Stimulated activated naive CD8-positive, alpha-beta T cell treated with anti-CD3 and anti-CD28 coated beads, Interleukin-15, amount 100 ng/mL, for 72 hours (primary cell): Measurements from ENCODE around the gene CTBP1.

Experiments used
- ATAC-seq: fragments of 150-1000 bp; cut with Tn5 transposase; 2 replicates; pipeline ENCODE4 v1.10.0; 2021; ENCODE audit warnings: mild to moderate bottlenecking, moderate library complexity
- DNase-seq, 2 donors: peaks; one replicate each; pipeline ENCODE4 v3.0.0; 2021 to 2022
- H3K27ac Mint-ChIP-seq, 2 donors: one replicate each; pipeline ENCODE4 v1.8.0; 2022; ENCODE audit warnings: mild to moderate bottlenecking in 2 of 2, mixed read lengths in 2 of 2, moderate library complexity in 2 of 2
- H3K27me3 Mint-ChIP-seq: one replicate; pipeline ENCODE4 v1.8.0; 2022; ENCODE audit warnings: mixed read lengths
- H3K4me1 Mint-ChIP-seq: one replicate; pipeline ENCODE4 v1.8.0; 2022; ENCODE audit warnings: mild to moderate bottlenecking, mixed read lengths
- H3K4me3 Mint-ChIP-seq, 2 donors: one replicate each; pipeline ENCODE4 v1.8.0; 2022; ENCODE audit warnings: mild to moderate bottlenecking in 2 of 2, mixed read lengths in 2 of 2, moderate library complexity in 1 of 2
- H3K9me3 Mint-ChIP-seq, 2 donors: one replicate each; pipeline ENCODE4 v1.8.0; 2022; ENCODE audit warnings: mixed read lengths in 2 of 2

CTBP1 gene

GRCh38 chr4:1261107-1261928, 12.4 kb upstream of the CTBP1 start:
- ATAC-seq (no peak), DNase-seq (no peak)
- H3K27me3 Mint-ChIP-seq: no peaks in the 10 kb centered on the region
- H3K4me1 Mint-ChIP-seq: peaks cover 32% of the 10 kb centered on the region
- peaks cover 5 to 9% of the 10 kb centered on the region in 2 donors for H3K9me3 Mint-ChIP-seq
- peak overlapping the region in 1 of 2 donors; percentile 3 for H3K27ac Mint-ChIP-seq
- H3K4me3 Mint-ChIP-seq: no peak overlapping the region

- DNase-seq (no peak), ATAC-seq (no peak)
- peaks cover 0 to 13% of the 10 kb centered on the region in 2 donors for H3K9me3 Mint-ChIP-seq
- H3K4me3 Mint-ChIP-seq: peak overlapping the region in 1 of 2 donors; percentile 3
- peak overlapping the region in 1 of 2 donors; percentile 55 for H3K27ac Mint-ChIP-seq
- peaks cover 32% of the 10 kb centered on the region for H3K4me1 Mint-ChIP-seq
- no peaks in the 10 kb centered on the region for H3K27me3 Mint-ChIP-seq
Observed at GRCh38 chr4:1260418-1261106, 11.6 kb upstream of the CTBP1 start.

- DNase-seq (no peak), ATAC-seq (no peak)
- peak overlapping the region; percentile 6 to 42 for H3K4me3 Mint-ChIP-seq
- H3K27ac Mint-ChIP-seq: peak overlapping the region in 1 of 2 donors; percentile 43
- H3K9me3 Mint-ChIP-seq: peaks cover under 1 to 15% of the 10 kb centered on the region in 2 donors
- H3K27me3 Mint-ChIP-seq: no peaks in the 10 kb centered on the region
- peaks cover 38% of the 10 kb centered on the region for H3K4me1 Mint-ChIP-seq
Observed at GRCh38 chr4:1259966-1260365, 11.0 kb upstream of the CTBP1 start.

GRCh38 chr4:1258457-1258856, 9.5 kb upstream of the CTBP1 start:
- H3K27ac Mint-ChIP-seq: no peak overlapping the region
- peaks cover 15 to 16% of the 10 kb centered on the region in 2 donors for H3K9me3 Mint-ChIP-seq
- no peak for DNase-seq
- peaks cover 53% of the 10 kb centered on the region for H3K4me1 Mint-ChIP-seq
- ATAC-seq: no peak
- H3K27me3 Mint-ChIP-seq: no peaks in the 10 kb centered on the region
- H3K4me3 Mint-ChIP-seq: no peak overlapping the region

- DNase-seq (no peak), ATAC-seq (peak; percentile 81)
- Mint-ChIP-seq H3K9me3 (peaks cover 15 to 22% of the 10 kb centered on the region in 2 donors), H3K27me3 (no peaks in the 10 kb centered on the region), H3K4me3 (peak overlapping the region in 1 of 2 donors; percentile 4), H3K27ac (peak overlapping the region in 1 of 2 donors; percentile 2), H3K4me1 (peaks cover 74% of the 10 kb centered on the region)
Observed at GRCh38 chr4:1255699-1256098, 6.8 kb upstream of the CTBP1 start.

DNA sequence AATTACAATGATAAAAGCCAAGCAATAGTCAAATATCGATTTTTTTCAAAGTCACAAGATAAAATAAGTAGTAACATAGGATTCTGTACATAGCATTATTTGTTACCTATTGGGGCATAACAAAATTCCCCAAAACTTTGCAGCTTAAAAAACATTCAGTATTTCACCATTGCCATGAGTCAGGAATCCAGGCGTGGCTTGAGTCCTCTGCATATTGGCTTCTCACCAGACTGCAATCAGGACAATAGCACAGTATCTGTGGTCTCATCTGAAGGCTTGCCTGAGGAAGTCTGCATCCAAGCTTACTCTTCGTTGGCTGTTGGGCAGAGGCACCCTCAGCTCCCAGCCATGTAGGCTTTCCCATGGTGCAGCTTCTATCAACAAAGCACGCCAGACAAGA, 6.2 kb upstream of the CTBP1 start:
- Mint-ChIP-seq H3K27me3 (no peaks in the 10 kb centered on the region), H3K4me1 (peaks cover 74% of the 10 kb centered on the region), H3K4me3 (no peak overlapping the region), H3K9me3 (peaks cover 15 to 22% of the 10 kb centered on the region in 2 donors), H3K27ac (no peak overlapping the region)
- no peak for DNase-seq
- ATAC-seq: no peak

DNA sequence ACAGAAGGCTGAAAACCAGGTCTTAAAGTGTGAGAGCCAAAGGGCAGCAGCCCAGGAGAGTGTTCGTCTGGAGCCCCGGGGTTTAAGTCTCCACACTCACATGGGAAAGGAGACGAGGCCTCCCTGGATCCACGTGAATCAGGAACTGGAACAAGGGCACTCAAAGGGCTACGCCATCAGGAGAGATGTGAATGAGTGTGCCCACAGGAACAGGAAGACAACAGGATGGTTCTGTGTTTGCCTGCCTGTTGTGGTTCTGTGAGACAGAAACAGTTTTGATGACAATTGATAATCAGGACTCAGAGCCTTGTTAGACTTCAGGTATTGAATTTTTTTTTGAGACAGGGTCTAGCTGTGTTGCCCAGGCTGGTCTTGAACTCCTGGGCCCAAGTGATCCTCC, 4.9 kb upstream of the CTBP1 start:
- no peaks in the 10 kb centered on the region for H3K27me3 Mint-ChIP-seq
- no peak for ATAC-seq
- peak overlapping the region; percentile 63 to 94 for H3K27ac Mint-ChIP-seq
- peaks cover 15 to 22% of the 10 kb centered on the region in 2 donors for H3K9me3 Mint-ChIP-seq
- peak overlapping the region in 1 of 2 donors; percentile 57 for H3K4me3 Mint-ChIP-seq
- no peak for DNase-seq
- peaks cover 70% of the 10 kb centered on the region for H3K4me1 Mint-ChIP-seq

DNA sequence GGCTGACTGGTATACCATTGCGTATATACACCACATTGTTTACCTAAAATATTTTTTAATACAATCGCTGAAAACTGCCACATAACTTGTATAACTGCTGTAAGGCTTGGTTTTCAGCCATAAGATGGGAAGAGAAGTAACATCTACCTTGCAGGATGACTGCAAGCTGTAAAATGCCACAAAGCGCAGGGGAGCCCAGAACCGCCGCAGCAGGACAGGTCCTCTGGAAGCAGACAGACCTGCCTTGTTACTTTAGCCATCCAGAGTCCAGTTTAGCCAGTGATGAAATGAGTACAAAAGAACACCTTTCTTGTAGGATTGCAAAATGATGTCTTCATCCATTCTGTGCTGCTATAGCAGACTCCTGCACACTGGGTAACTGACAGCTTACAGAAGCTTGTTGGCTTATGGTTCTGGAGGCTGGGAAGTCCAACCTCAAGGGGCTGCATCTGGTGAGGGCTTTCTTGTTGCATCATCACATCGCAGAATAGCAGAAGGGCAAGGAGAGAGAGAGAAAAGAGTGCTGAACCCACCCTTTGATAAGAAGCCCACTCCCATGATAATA, 4.1 kb upstream of the CTBP1 start:
- no peak for ATAC-seq
- no peak for DNase-seq
- peaks cover 14 to 22% of the 10 kb centered on the region in 2 donors for H3K9me3 Mint-ChIP-seq
- peaks cover 70% of the 10 kb centered on the region for H3K4me1 Mint-ChIP-seq
- H3K4me3 Mint-ChIP-seq: peak overlapping the region; percentile 32 to 40
- no peaks in the 10 kb centered on the region for H3K27me3 Mint-ChIP-seq
- H3K27ac Mint-ChIP-seq: peak overlapping the region; percentile 34 to 94

- H3K27ac Mint-ChIP-seq: peak overlapping the region in 1 of 2 donors; percentile 80
- DNase-seq (no peak), ATAC-seq (no peak)
- H3K27me3 Mint-ChIP-seq: no peaks in the 10 kb centered on the region
- H3K4me3 Mint-ChIP-seq: peak overlapping the region; percentile 36 to 94
- peaks cover 77% of the 10 kb centered on the region for H3K4me1 Mint-ChIP-seq
- peaks cover 10 to 22% of the 10 kb centered on the region in 2 donors for H3K9me3 Mint-ChIP-seq
Observed at GRCh38 chr4:1251773-1252066, 2.8 kb upstream of the CTBP1 start.

DNA sequence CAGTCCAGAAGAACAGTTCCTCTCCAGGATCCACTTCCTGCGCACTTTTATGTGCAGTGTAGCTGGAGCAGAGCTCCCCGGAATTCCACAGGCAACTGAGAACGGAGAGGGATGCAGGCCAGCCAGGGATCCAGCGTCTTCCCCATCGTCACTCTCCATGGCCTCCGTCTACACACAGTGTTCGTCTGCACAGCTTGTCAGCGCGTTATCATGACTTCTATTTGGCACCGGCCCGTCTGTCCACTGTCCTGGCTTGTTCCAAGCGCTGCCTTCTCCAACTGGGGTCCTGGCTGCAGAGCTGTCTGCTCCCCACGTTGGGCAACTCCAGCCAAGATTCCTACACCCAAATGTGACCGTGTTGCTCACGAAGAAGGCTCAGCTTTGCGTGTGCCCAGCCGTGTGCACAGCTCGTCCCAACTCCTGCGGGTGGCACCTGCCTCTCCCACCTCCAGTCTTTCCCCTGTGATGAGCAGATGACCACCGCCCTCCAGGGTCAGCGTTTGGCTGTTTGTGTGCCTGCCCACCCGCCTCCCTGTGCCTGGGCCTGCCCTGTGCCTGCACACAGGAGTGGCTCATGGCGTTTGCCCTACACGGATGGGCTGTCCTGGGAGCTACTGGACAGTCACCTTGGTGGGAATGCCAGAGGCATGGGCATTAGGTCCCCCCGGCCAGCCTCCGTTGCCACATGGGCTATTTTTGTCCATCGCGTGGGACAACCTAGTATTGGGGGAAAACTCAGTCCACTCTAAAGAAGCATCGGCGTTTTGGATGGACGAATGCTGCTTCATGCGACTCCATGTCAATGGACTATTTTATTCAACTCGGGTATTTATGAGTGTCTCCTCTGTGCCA, 2.2 kb upstream of the CTBP1 start:
- DNase-seq (no peak), ATAC-seq (no peak)
- Mint-ChIP-seq H3K4me1 (peaks cover 78% of the 10 kb centered on the region), H3K9me3 (peaks cover 5 to 22% of the 10 kb centered on the region in 2 donors), H3K4me3 (peak overlapping the region; percentile 90 to 94), H3K27ac (peak overlapping the region; percentile 76 to 98), H3K27me3 (no peaks in the 10 kb centered on the region)

- ATAC-seq: no peak
- peak overlapping the region; percentile 98 to 99 for H3K27ac Mint-ChIP-seq
- peaks cover 78% of the 10 kb centered on the region for H3K4me1 Mint-ChIP-seq
Observed at GRCh38 chr4:1250527-1250812, 1.5 kb upstream of the CTBP1 start.

GRCh38 chr4:1249731-1250526, 999 bp upstream of the CTBP1 start:
- ATAC-seq (peak; percentile 58), DNase-seq (peak; percentile 69 to 79)

More at GRCh38 chr4:1250527-1250812, 1.5 kb upstream of the CTBP1 start:
- Mint-ChIP-seq H3K9me3 (peaks cover under 1 to 22% of the 10 kb centered on the region in 2 donors), H3K27me3 (no peaks in the 10 kb centered on the region), H3K4me3 (peak overlapping the region; percentile 90 to 94)
- no peak for DNase-seq

GRCh38 chr4:1249148-1249730, 309 bp upstream of the CTBP1 start:
- Mint-ChIP-seq H3K9me3 (peaks cover 0 to 14% of the 10 kb centered on the region in 2 donors), H3K27ac (peak overlapping the region; percentile 98 to 99), H3K4me1 (peaks cover 78% of the 10 kb centered on the region), H3K4me3 (peak overlapping the region; percentile 90 to 94), H3K27me3 (no peaks in the 10 kb centered on the region)
- ATAC-seq (peak; percentile 64), DNase-seq (peak; percentile 85 to 86)

More at GRCh38 chr4:1249731-1250526, 999 bp upstream of the CTBP1 start:
- Mint-ChIP-seq H3K27me3 (no peaks in the 10 kb centered on the region), H3K4me1 (peaks cover 78% of the 10 kb centered on the region), H3K4me3 (peak overlapping the region; percentile 90 to 94), H3K9me3 (peaks cover 0 to 21% of the 10 kb centered on the region in 2 donors), H3K27ac (peak overlapping the region; percentile 98 to 99)

- Mint-ChIP-seq H3K27me3 (no peaks in the 10 kb centered on the region), H3K9me3 (peaks cover 0 to under 1% of the 10 kb centered on the region in 2 donors), H3K4me1 (peaks cover 78% of the 10 kb centered on the region), H3K4me3 (peak overlapping the region; percentile 91 to 97), H3K27ac (peak overlapping the region; percentile 94 to 96)
- peak; percentile 33 for ATAC-seq
- DNase-seq: no peak
Observed at GRCh38 chr4:1247864-1248244, 1.1 kb downstream of the CTBP1 start.
